GM18909 (cell line): ENCODE measurements around the gene CCDC70.
"Not testable (repeated sequence)": the region's sequence is repeated elsewhere in the genome, so short reads cannot be mapped to it uniquely, and the experiment has no call there.

ENCODE experiments used
- ATAC-seq: cut with Tn5 transposase; IDR thresholded peaks from one replicate; pipeline ENCODE4 v1.9.1; 2021; ENCODE audit warnings: mild to moderate bottlenecking; ENCODE audit not compliant: unreplicated experiment, poor library complexity

CCDC70 gene

GRCh38 chr13:51900471-51900870, 38.7 kb downstream of the CCDC70 start:
- no peak for ATAC-seq

GRCh38 chr13:51902776-51903175, 41.0 kb downstream of the CCDC70 start:
- no peak for ATAC-seq

- no peak for ATAC-seq
Observed at GRCh38 chr13:51905787-51906186, 44.0 kb downstream of the CCDC70 start.

GRCh38 chr13:51906581-51906980, 44.8 kb downstream of the CCDC70 start:
- ATAC-seq, result no peak

- ATAC-seq, result peak; percentile 46
Observed at GRCh38 chr13:51907040-51907732, 45.4 kb downstream of the CCDC70 start.

- not testable (repeated sequence) for ATAC-seq
Observed at GRCh38 chr13:51909265-51909664, 47.5 kb downstream of the CCDC70 start.

GRCh38 chr13:51910508-51910907, 48.7 kb downstream of the CCDC70 start:
- ATAC-seq, result no peak

GRCh38 chr13:51912091-51912490, 50.3 kb downstream of the CCDC70 start:
- ATAC-seq, result no peak

GRCh38 chr13:51912511-51913225, 50.9 kb downstream of the CCDC70 start:
- no peak for ATAC-seq

GRCh38 chr13:51913421-51914136, 51.8 kb downstream of the CCDC70 start:
- ATAC-seq, result no peak

GRCh38 chr13:51914137-51914493, 52.3 kb downstream of the CCDC70 start:
- no peak for ATAC-seq
